Stimulated activated naive CD4-positive, alpha-beta T cell treated with Interleukin-2 at 50 U/mL for 16 hours (primary cell): ENCODE measurements around the gene EDA.

ENCODE experiments used
- DNase-seq: peaks from one replicate; lab custom pipeline; 2025; lab: John Stamatoyannopoulos, UW

The EDA gene

DNA sequence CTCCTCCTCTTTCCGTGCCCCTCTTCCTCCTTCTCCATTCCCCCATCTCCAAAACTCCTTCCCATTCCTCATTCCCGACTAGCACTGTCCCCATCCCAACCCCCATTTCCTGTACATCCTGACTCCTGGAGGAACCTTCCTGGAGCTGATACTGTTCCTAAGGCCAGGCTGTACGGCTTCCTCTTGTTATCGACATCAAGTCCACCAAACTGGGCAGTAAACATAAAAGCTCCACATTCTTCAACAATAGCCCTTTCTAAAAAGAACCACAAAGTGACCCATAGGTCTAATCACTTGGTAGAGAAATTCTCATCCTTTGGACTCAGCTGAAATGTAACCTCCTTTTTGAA lies 410.9 kb downstream of the EDA start:
- no peak for DNase-seq

GRCh38 chrX:70029863-70030262 lies 413.9 kb downstream of the EDA start:
- no peak for DNase-seq

- DNase-seq, result no peak
Measured at GRCh38 chrX:70030301-70030767, 414.4 kb downstream of the EDA start.

GRCh38 chrX:70032792-70033191 lies 416.9 kb downstream of the EDA start:
- DNase-seq, result no peak

DNA sequence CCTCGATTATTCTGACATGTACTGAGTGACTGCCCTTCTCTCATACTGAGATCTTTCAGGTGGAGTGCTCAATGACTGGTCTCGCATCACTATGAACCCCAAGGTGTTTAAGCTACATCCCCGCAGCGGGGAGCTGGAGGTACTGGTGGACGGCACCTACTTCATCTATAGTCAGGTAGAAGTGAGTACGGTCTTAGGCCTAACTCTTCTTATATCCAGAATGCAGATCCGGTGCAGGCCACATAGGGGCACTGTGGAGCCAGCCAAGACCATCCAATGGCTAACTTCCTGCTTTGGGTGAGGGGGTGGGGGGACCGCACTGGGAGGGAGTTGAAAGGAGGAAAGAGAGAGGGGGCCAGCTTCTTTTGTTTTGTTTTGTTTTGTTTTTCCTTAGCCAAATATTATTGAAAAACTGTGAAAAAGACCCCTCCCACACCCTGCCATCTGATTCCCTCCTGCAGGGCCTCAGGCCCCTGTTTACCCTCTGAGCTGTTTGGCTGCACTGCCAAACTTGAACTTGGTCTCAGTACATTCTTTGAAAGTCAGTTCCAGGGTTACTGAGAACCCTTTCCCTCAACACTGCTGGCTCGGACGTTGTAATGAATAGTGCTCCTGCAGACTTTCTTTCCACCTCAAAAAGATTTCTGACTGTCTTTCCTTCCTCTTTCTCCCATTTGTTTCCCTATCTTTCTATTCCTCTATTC lies 417.6 kb downstream of the EDA start:
- peak; percentile 6 for DNase-seq

DNA sequence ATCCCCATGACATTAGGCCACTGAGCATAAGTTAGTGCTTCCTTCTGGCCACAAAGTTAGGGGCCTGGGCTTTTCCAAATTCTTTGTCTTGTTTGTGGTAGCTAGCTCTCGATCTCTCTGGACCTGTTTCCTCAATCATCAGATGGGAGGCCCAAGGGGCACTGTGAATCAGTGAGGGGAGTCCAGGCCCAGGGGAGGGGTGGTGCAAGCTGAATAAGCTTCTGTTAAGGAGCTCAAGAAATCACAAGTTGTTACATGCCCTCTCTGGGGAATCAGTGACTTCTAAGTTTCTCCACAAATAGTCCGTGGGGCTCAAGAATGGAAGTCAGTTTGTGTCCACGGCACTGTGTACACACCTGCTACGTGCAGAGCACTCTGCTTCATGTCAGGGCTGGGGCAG lies 418.7 kb downstream of the EDA start:
- DNase-seq, result no peak

DNA sequence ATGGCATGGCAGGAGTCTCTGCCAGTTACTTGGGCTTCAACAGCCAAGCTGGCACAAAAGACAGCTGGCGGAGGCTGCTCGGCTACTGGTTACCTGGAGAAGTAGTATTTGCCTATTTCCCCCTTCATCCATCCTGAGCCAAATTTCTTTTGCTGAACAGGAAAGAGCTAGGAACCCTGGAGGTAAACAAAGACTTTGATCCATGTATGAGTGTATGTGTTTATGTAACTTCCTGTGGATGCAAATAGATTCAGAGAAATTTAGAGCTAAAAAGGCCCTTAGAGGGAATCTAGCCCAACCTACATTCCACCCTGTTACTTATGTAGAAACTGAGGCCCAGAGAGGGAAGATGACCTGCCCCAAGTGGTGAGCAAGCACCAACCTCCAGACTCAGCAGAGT lies 422.6 kb downstream of the EDA start:
- no peak for DNase-seq

DNA sequence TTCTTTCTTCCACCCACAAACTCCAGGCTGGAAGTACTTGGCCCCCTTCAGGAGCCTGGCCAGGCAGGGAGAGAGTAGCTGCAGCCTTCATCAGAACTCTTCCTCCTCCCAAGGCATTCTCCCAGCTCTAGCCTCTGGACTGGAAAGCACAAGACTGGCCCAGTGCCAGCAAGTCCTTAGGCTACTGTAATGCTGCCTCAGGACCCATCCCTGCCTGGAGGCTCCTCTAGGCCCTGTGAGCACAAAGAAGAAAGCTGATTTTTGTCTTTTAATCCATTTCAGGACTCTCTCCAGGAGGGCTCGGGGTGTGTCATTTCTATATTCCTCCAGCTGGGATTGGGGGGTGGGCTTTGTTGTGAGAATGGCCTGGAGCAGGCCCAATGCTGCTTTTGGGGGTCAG lies 423.0 kb downstream of the EDA start:
- no peak for DNase-seq

- DNase-seq, result no peak
Measured at GRCh38 chrX:70039758-70040157, 423.8 kb downstream of the EDA start.

DNA sequence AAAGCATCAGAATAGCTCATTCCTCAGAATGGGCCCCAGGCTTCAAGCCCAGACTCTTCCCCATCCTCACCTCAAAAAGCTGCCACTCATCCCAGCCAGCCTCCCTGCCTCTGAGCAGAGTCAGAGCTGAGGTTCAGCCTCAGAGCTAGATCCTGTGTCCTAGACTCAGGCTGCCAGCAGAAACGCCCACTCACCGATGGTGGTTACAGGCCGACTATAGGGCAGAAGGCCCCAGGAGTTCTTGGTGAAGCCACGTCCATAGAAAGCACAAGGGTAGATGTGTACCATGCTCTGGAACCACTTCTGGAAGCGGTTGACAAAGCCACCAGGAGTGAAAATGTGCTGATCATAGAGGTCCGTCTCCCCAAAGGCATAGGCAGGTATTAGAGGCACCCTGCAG lies 426.1 kb downstream of the EDA start:
- DNase-seq, result no peak

DNA sequence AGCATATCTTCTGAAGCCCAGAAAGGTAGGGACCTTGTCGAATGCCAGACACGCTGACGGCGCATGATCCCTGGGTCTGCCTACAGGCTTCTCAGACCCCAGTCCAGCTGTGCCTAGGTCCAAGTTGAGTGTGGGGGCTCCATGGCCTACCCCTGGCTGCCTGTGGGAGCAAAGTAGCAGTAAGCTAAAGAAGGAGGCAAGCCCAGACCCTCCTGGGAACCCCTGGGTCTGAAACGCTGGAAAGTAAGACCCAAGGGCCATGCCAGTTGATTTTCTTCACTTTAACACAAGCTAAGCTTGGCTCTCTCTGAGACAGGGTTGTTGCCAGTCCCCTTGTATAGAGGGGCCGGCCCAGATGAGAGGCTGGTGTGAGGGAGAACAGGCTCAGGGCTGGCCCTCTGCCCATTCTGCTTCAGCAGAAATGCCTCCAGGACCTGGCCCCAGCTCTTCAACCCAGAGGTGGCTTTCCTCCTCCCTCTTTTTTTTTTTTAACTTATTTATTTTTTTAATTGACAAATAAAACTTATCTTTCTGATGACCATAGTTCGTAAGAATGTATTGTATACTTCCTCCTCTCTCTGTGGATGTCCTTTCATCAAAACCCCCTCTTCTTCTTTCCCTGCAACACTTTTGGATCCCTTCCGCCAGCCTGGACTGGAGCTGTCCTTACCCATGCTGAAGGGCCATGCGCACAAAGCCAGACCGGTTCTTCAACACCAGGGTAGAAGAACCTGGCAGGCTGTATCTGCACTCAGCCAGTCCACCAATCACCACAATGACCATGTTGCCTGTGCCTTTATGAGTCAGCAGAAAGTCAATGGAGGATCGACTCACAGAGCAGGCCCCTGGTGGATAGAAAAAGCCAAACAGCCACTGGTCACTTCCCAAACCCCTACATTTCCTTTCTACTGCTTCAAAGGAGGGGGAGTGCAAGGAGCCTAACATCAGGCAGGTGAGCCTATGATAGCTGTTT lies 426.8 kb downstream of the EDA start:
- DNase-seq, result no peak

GRCh38 chrX:70043685-70044084 lies 427.8 kb downstream of the EDA start:
- no peak for DNase-seq

DNA sequence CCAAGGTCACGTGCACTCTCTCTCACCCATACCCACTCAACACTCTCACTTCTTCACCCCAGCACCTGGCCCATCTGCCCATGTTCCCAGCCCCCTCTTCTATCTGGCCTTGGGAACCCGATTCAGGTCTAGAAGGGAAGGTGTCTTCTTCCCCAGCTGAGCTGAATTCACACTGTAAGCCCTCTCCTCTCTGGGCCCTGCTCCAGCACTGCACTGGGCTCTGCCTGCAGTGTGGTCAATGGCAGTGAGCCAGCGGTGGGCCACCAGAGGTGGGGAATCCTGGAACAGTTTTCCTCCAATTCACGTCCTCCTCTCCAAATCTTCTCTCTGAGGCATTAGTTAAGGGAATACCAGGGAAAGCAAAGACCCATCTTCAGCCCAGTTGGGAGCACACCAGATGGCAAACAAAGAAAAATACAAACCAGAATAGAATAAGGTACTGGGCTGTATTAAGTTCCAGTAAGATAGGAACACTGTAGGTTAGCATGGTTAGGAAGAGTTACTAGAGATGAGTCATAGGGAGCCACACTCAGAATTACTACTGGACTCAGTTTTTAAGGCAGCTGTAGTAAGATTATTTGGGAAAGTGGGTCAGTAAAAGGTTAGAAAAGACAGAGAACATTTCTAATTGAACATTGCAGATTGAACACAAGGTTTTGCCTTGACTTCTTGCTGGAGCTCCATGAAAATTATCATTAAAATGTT lies 428.8 kb downstream of the EDA start:
- DNase-seq, result no peak

GRCh38 chrX:70046978-70047377 lies 431.1 kb downstream of the EDA start:
- no peak for DNase-seq

DNA sequence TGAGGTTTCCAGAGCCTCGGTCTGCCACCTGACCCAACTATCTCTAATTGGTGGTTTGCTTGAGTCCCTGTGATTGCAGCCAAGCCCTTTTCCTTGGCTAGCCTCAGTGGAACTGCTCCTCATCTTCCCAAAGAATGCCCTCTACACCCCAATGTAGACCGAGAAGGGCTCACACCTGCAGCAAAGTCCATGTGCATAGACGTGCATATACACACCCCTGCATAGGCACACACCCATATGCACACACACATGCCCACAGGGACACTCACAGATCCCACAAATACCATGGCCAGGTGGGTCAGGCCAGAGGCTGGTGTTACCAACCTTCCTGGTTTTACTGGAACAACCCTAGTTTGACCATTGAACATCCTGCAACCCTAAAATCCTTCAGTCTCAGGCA lies 433.5 kb downstream of the EDA start:
- DNase-seq, result no peak

DNA sequence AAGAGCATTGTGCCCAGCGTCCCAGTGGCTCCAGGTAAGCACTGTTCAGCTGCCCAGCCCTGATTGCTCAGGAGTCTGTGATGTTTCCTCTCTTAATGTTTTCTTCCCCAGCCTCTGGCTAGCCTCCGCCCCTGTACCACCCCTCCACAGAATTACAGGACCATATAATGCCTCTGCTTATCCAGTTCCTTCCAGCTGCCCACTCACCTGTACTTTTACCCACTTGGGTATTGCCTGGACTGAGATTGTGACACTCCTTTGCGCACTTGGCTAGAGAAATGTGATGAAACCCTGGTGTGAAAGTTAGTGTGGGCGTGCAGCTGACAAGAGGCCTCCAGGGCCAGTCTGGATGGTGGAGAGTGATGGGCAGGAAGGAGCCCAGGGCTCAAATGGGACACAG lies 434.0 kb downstream of the EDA start, which contains the start of gene AWAT2:
AWAT2 (minus strand) TSS at position 14 of the 400 bp plus-strand sequence; CDS start at position 8, 6 bp downstream.
- no peak for DNase-seq

GRCh38 chrX:70052895-70053615 lies 437.1 kb downstream of the EDA start:
- no peak for DNase-seq

- DNase-seq, result no peak
Measured at GRCh38 chrX:70054391-70054790, 438.5 kb downstream of the EDA start.

GRCh38 chrX:70062076-70062475 lies 446.2 kb downstream of the EDA start, which contains the start of gene OTUD6A:
OTUD6A (plus strand) TSS chrX:70062457; CDS start chrX:70062525, 68 bp downstream.
- no peak for DNase-seq

GRCh38 chrX:70062961-70063550 lies 447.1 kb downstream of the EDA start:
- DNase-seq, result no peak

DNA sequence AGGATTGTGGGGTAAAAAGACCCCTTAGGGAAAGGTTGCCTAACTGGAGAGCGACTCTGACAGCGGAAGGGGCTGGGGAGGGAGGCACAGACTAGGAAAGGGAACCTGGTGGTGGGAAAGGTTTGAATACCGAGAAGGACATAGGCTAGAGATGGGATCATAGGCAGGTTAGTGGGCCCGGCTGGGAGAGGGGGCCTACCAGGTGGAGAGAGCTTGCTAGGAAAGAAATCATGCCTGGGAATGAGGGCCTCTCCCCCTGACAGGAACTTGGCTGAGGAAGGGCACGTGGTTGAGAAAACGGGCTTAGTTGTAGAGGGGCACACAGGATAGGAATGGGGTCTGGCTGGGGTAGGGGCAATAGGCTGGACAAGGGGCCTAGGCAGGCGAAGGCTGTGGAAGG lies 450.7 kb downstream of the EDA start:
- no peak for DNase-seq
